ENCODE results near the gene MEIOB.

GRCh38 chr16:1845985-1846384 is 26.0 kb downstream of the MEIOB start:
- TF ChIP-seq CTCF (IDR thresholded peaks at IDR 0.05 in 8 of 11, conservative IDR thresholded peaks at IDR 0.05 in 3 of 11) = no peak
- TF ChIP-seq POLR2A (IDR thresholded peaks at IDR 0.05) = no peak
- TF ChIP-seq POLR2AphosphoS5 (IDR thresholded peaks at IDR 0.05) = no peak
